Measurements from ENCODE around the gene HOXC6. TPM values are rescaled to one million over a fixed set of nuclear protein-coding genes. Genes with fewer than 3 reads are reported as not detected.

The HOXC6 gene
- total and polyA plus RNA-seq, 2 of the 13 experiments (the other 11 are each of a cell fraction or from before 2014, with no cell fraction given), result not detected

DNA sequence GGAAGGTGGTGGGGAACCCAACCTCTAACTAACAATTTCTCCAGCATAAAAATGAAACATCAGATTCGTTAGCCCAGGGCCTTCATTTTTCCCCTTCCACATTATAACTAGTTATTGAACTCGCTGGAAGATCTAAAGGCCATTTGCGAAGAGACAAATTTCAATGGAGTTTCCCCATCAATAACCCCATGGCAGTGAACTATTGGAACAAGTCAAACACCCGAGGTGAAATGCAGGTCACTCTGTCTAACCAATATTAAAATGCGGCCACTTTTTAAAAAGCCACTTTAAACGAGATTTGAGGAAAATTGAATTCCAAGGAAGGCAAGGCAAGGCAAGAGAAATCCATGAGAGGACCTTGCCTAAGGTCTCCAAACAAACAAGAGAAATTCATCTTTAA is 20.9 kb downstream of the HOXC6 start (continued):
- TF ChIP-seq HMG20A (CRISPR knock-in tag; IDR thresholded peaks at IDR 0.05; ENCODE audit: borderline replicate concordance) (no peak), ZKSCAN1 (IDR thresholded peaks at IDR 0.05; ENCODE audit: low read length) (no peak), THAP9 (CRISPR knock-in tag; IDR thresholded peaks at IDR 0.05; ENCODE audit: borderline replicate concordance) (no peak), ZNF343 (CRISPR knock-in tag; IDR thresholded peaks at IDR 0.05) (no peak), ZBTB44 (CRISPR knock-in tag; IDR thresholded peaks at IDR 0.05) (no peak), U2AF2 (IDR thresholded peaks at IDR 0.05; ENCODE audit: low read depth, low read length) (no peak)

DNA sequence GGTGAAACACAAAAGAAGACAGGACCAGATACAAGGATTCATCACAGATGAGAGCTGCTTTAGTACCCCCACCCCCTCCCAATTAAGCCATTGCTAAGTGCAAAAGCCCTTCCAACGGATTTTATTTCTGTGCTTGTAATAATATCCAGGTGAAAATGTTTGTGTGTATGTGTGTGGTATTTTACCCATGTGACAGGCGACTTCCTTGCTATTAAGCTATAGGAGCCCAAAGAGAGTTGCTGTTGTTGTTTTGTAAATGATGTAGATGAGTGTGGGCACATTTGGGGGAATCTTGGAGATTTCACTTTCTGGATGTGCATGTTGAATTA is 22.2 kb downstream of the HOXC6 start:
- Histone ChIP-seq H2AFZ (ENCODE audit: low read length) (no peak overlapping the region), H3K27ac (ENCODE audit: extremely low read length, insufficient read depth, low read length) (no peak overlapping the region), H3K9ac (ENCODE audit: insufficient read depth, low read depth, low read length) (no peak overlapping the region), H3K27me3 (ENCODE audit: control insufficient read depth in 1 of 2, insufficient read depth in 2 of 2, low read length in 2 of 2) (peaks cover 12 to 84% of the 10 kb centered on the region in 2 experiments), H3K79me2 (ENCODE audit: insufficient read depth, low read length) (no peaks in the 10 kb centered on the region), H3K4me2 (ENCODE audit: low read depth, low read length) (no peak overlapping the region), H3K9me3 (ENCODE audit: low read length) (no peaks in the 10 kb centered on the region), H3K4me1 (ENCODE audit: insufficient read depth, low read length) (no peaks in the 10 kb centered on the region), H3K36me3 (replicated peaks in 1 of 2; ENCODE audit: control insufficient read depth in 1 of 2, insufficient read depth in 2 of 2, low read length in 2 of 2) (no peaks in the 10 kb centered on the region), H3K4me3 (replicated peaks in 1 of 3; ENCODE audit: insufficient read depth in 1 of 3, low read depth in 2 of 3, low read length in 3 of 3) (no peak overlapping the region), H4K20me1 (ENCODE audit: insufficient read depth, low read length) (no peaks in the 10 kb centered on the region)
- WGBS (ENCODE audit: low lambda C conversion rate), result 20% methylated on average over 2 of the region's 2 CpGs
- ChIA-PET CTCF (ENCODE audit: low intra/inter-chr PET ratio, low total read pairs) (no interaction called here), POLR2A (no interaction called here)
- intact Hi-C loops (cut with micrococcal nuclease; ENCODE audit: unreplicated experiment), result no loop called here
- FAIRE-seq (no peak), DNase-seq (ENCODE audit: low spot score) (no peak), ATAC-seq (no peak)
- TF ChIP-seq NFIC (IDR thresholded peaks at IDR 0.05; ENCODE audit: low read length), result no peak
- TF ChIP-seq, protein P1, sequence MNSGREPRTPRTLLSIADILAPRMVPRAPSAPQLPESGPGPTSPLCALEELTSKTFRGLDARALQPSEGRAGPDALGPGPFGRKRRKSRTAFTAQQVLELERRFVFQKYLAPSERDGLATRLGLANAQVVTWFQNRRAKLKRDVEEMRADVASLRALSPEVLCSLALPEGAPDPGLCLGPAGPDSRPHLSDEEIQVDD (CRISPR knock-in tag; IDR thresholded peaks at IDR 0.05; ENCODE audit: borderline replicate concordance), result no peak
- no peak for TF ChIP-seq ZNF501 (CRISPR knock-in tag; IDR thresholded peaks at IDR 0.05)
- in situ Hi-C loops (cut with HindIII; ENCODE audit: extremely low pct_ligation_motif_present, low pct_unique_long_range_greater_than_20kb), result no loop called here
- no TSS peak for BruUV-seq (replicated peaks)

Data from HepG2 (cell line).